Dermis blood vessel endothelial cell (primary cell): ENCODE results near the gene HELB. TPM values are rescaled to one million over a fixed set of nuclear protein-coding genes. Genes with fewer than 3 reads are reported as not detected.

ENCODE experiments used
- DNase-seq: peaks from one replicate; pipeline ENCODE4 v3.0.0; 2010
- total RNA-seq: library from RNA; depleted of rRNA; stranded (reverse); fragments of >200 nt; gene quantifications from 2 replicates; pipeline ENCODE4 v1.2.3, GENCODE V29; 2014

Gene HELB
- total RNA-seq, 1 donor from 2014 or later = 4.4 TPM

DNA sequence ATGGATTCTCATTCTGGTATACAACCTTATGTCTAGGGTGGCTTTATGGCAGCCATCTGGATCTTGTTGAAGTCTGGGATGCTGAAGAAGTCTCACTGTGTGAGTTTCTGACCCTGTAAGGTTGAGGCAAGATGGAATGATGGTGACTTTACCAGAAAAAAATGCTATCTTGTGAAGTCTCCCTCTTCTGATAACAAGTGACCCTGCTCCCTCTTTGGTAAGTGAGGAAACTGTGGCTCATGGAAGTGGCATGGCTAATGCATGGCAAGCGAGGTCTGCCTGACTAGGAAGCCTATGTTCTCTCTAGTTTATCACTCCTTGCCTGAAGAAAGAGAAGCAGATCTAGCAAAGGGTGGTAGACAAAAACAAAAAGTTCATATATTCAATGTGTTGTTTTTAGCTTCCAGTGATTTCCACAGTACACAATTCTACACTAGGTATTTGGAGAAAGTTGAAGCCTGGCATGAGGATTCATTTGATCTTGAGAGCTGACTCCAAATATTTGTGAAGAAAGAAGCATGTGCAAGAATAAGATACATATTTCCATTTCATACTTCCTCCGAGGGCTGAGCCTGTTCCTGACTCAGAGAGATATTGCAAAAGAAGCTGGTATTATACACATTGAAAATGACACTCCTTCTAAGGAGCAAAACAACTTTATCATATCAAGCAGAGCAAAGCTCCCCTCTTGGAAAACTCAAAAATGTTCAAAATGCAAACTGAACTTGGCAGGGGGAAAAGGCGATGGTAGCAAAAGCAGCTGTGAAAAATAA lies 63.6 kb downstream of the HELB start:
- DNase-seq = no peak

DNA sequence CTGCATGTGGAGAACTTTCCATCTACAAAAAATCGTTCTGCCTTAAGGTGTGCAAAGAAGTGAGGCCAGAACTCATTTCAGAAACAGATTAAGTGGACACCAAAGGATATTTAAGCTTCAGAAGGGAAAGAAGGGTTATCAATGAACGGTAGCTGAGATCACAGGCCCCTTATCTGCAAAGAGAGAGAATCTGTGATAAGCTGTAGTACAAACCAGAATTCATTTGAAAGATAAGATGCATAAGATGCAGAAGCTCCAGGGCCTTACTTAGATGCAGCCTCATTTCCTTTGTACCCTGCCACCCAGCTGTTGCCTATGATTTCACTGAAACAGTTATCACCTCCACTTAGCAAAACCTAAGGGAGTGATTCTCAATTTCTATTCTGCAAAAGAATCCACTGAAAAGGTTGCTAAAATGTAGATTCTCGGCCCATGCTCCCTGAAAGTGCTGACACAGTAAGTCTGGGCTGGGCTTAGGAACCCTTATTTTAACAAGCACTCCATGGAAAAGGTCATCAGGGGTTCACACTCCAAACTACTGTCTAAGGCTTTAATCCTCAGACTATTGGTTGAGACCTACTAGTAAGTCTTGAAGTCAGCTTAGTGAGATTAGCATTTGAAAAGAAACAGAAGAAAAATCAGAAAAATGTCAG lies 64.8 kb downstream of the HELB start:
- no peak for DNase-seq

DNA sequence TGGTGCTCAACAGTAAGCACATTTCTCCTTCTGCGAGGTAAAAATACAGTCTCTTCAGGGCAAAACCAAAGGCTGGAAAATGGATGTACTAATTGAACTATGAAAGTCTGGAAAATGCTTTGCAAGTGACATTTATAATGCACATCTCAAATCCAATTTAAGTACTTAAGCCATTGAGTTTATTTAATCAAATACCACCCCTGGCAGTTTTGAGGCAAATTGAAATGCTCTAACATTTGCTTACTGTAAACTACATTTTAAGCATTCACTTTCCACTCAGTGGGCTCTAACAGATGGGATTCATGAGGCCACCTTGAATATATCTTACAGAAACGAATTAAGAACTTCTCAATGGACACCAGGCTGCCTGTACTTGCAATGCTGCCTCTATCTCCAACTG lies 69.7 kb downstream of the HELB start:
- DNase-seq = no peak

DNA sequence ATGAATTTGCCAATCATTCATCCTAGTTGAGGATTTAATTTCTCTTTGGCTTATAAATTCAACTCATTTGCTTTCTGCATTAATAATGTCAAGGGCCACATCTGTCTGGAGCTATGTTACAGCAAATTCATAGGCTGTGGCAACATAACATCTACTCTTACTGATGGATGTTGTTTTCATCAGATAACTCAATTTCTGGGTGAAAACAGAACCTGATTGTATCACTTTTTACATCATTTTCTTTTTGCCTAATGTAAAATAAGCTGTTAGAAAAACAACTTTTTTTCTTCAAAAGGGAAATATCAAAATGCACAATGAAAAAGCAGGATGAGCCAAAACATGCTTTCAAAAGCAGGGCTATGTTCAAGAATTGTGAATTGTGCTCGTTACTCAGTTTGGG lies 73.3 kb downstream of the HELB start:
- DNase-seq = no peak

DNA sequence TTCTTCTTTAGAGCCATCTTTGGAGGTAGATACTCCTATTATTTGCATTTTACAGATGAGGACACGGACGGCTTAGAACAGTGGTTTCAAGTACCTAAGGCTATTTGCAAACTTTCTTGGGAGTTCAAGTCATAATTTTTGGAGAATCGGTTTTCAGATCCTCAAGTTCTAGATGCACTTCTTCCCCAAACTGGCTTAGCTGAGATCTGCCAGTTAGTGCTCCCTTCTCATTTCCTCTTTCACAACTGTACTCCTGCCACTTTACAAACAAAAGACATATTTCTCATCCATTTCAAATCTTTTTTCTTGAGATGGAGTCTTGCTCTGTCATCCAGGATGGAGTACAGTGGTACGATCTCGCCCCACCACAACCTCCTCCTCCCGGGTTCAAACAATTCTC lies 77.3 kb downstream of the HELB start:
- DNase-seq = no peak

DNA sequence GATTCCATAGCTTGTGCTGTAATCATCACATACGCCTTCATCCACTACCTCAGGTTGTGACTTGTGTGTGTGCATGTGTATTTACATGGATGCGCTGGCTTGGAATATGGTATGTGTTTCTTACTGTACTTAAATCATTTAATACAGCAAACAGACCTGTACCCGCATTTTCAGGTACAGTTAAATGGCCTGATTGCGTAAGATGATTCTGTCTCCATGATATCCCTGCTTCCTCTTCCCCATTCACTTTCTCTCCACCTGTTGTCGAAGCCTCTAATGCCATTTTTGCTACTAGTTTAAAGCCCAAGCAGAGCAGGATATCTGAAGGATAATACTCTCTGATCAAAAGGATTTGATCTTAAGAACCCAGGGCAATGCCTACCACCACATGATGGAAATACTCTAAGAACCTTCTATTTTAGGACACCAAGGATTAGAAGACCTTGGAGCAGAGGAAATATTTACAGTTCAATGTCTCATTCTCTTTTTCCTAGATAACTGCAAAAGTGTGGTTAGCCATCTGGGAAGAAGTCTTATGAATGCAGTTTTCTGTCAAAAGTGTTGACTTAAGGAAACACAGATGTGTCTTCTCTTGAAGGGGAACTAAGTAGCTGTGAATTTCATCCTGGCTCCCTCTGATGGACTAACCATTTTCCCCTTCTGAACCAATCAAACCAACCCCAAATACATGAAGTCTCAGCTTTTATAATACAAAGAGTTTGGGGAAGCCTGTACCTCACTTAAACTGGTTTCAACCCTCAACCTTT lies 78.7 kb downstream of the HELB start:
- DNase-seq = no peak

DNA sequence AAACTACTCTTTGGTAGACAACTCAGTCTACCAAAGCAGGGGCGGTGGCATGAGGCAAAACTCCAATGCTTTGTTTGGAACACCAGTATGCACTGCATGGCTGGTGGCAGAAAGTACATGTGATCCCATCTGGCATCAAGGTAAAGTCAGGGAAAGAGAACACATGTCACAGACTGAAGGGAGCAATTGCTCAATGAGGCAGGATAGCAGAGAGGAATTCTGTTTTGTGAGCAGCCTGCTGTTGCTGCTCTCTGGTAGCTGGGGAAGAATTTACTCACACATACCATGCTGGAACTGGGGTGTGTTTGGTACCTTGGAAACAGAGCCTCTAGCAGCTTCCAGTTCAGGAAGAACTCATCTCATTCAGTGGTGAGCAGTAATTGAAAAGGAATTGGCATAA lies 84.8 kb downstream of the HELB start:
- no peak for DNase-seq

Other genes with a start within 250 kb of the HELB start
- 3.4 and 16.7 TPM in 2 replicates for gene LLPH, start 171.7 kb upstream of the HELB start, total RNA-seq
- gene TMBIM4, start 132.5 kb upstream of the HELB start, total RNA-seq = 78.9 and 142 TPM in 2 replicates
- gene IRAK3, start 113.3 kb upstream of the HELB start, total RNA-seq = 17.1 and 19.2 TPM in 2 replicates